GM18951 (cell line): ENCODE results near the gene ITGB2.

Experiments used
- POLR2A ChIP-seq: IDR thresholded peaks from 4 replicates; pipeline ENCODE4 v1.6.1; 2011; ENCODE audit warnings: mild to moderate bottlenecking; ENCODE audit not compliant: insufficient read length, insufficient read depth; ENCODE audit errors: extremely low read depth
- in situ Hi-C: fragments of 300-500 bp; cut with MboI; formaldehyde crosslinking; loops from one replicate; pipeline ENCODE4 v1.12.0; 2022; ENCODE audit warnings: low sequenced_read_pairs, mixed read lengths, inconsistent platforms; ENCODE audit not compliant: unreplicated experiment

ITGB2 gene

GRCh38 chr21:44951186-44951915 is 30.7 kb upstream of the ITGB2 start:
- in situ Hi-C loops, result no loop called here
- no peak for TF ChIP-seq POLR2A

GRCh38 chr21:44950351-44950750 is 29.7 kb upstream of the ITGB2 start:
- in situ Hi-C loops, result no loop called here
- TF ChIP-seq POLR2A, result no peak

DNA sequence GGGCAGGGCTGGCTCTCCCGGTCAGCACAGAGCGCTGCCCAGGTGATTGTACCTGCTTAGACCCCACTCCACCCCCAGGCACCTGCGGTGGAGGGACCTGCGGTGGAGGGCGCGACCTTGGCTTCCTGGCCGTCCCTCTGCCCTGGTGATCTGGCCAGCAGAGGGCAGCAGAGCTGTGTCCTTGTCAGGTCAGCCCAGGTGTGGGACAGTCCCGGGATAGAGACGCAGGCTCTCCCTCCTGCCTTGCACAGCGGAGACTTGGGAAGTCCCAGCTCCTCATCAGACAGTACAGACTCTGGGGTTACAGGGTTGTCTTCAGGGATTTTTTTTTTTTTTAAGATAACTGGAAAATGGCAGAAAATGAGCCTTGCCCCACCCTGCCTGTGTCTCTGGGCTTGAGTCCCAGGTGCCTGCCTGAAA is 29.1 kb upstream of the ITGB2 start:
- in situ Hi-C loops, result loop anchor here (10.0 kb wide), 1 partner anchor 175 kb away; no protein-coding TSS in a partner anchor
- no peak for TF ChIP-seq POLR2A

- TF ChIP-seq POLR2A, result no peak
- in situ Hi-C loops, result loop anchor here (10.0 kb wide), 1 partner anchor 176 kb away; no protein-coding TSS in a partner anchor
These were observed 28.6 kb upstream of the ITGB2 start for GRCh38 chr21:44949161-44949778.

DNA sequence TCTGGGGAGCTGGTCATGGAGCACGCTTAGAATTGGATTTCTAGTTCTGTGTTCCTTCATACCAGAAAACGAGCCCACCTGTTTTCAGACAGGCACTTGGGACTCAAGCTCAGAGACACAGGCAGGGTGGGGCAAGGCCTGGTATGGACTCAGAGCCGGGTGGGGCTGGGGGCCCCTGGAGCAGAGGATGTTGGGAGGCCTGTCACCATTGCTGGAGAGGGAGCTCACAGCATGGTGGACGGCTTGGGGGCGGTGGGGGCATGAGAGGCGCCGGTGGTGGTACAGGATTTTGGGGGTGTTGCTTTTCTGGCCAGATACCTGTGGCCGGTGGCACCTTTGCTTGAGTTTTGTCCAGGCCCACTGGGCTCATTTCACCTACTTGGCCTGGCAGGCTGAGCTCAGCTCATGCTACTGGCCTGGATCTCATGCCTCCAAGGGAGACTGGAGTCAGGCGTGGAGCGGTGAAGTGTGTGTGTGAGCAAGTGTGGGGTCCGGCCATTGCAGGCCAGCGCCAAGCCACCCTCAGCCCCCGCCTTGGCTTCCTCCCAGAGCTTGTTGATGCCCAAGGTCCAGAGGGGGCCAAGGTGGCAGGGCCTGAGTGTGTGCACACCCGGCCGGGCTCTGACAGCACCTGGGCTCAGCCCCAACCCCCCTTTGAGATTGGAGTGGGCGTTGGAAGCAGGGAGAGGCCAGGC is 27.9 kb upstream of the ITGB2 start:
- no peak for TF ChIP-seq POLR2A
- in situ Hi-C loops, result loop anchor here (10.0 kb wide), 1 partner anchor 176 kb away; no protein-coding TSS in a partner anchor

DNA sequence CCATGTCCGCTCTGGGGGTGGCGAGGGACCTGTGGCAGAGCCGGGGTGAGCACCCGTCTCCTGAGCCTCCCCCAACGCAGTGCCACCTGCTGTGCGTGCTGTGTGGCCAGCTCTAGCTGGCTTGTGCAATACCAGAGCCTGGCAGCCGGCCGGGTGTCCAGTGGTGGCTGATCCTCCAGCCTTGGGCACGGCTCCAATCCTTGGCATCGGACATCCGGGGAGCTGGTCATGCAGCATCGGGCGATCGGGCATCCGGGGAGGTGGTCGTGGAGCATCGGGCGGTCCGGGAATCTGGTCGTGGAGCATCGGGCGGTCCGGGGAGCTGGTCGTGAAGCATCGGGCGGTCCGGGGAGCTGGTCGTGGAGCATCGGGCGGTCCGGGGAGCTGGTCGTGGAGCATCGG is 27.2 kb upstream of the ITGB2 start:
- in situ Hi-C loops, result loop anchor here (10.0 kb wide), 1 partner anchor 177 kb away; no protein-coding TSS in a partner anchor
- no peak for TF ChIP-seq POLR2A

DNA sequence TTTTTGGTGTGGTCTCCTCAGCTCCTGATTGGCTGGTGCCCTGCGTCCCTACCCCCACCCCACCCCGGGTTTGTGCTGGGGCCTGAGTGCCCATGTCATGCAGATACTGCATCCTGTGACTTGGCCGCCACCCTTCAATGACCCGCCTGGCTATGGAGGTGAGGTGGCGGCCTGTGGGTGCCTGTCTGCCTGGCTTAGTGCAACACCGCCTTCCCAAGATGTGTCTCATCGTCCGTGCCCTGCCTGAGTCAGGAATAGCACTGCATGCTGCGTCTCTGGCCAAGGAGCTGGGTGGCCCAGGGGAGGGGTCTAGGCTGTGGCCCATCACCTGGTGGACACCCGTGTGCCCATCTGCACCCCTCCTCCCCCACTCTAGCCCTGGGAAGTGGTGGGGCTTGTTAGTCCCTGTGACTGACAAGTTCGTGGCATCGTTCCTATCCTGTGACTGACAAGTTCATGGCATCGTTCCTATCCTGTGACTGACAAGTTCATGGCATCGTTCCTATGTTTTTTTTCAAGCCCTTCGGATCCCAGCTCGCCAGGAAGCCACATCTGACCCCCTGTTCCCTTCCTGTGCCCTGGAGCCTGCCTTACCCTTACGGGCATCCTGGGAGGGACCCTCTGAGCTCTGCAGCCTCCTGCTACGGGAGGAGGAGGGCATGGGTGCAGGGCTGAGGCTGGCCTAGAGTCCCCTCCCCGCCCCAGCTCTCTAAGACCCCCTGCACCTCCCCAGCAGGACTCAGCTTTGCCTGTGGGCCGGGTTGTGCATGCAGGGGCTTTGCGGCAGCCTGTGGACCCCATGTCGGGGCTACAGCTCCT is 26.6 kb upstream of the ITGB2 start:
- no peak for TF ChIP-seq POLR2A
- in situ Hi-C loops, result loop anchor here (10.0 kb wide), 1 partner anchor 177 kb away; no protein-coding TSS in a partner anchor

DNA sequence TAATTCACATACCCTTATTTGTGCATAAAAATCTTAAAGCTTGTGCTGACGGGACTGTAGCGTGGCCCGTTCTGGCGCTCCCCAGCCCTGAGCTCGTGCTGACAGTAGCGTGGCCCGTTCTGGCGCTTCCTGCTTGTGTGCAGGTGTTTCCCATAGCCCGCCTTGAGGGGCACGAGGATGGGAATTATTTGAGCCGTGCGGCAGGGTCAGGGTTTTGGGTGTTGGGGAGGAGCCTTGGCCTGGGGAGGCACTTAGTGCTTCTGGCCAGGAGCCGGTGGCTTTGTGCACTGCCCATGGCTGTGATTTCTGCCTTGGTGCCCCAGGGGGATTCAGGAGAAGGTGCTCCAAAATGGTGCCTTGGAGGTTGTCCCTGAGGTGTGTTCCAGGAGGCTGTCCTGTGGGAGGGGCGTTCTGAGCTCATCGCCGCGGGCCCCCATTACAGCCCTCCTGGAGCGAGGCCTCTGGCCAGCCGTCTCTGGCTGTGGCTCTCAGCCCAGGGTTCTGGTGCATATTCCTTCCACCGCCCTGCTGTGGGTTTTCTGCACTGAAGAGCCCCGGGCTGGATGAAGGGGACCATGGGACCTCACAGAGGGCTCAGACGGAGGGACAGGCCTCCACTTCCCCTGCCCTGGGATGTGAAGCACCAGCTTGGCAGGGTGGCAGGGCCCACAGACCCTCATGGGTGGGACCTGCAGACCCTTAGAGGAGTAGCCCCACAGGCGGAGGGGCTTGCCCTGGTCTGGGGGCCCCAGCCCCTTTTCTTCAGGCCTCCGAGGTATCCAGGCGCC is 25.7 kb upstream of the ITGB2 start:
- in situ Hi-C loops, result loop anchor here (10.0 kb wide), 1 partner anchor 178 kb away; no protein-coding TSS in a partner anchor
- TF ChIP-seq POLR2A, result no peak

DNA sequence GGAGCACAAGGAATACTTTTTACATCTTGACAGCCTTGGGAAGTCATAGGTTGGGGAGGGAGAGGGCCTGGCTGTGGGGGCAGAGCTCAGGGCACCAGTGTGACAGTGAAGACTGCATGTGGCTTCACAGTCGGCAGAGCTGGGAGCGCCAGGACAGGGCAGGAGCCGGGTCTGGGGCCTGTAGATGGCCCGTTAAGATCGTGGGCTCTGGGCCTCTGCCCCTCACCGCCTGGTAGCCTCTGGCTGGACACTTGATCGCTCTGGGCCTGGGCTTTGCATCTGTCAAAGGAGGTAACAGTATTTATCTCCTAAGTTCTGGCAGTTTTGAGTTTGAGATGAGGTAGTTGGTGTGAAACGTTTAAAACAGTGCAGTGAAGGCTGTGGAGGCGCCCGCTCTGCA is 23.9 kb upstream of the ITGB2 start:
- in situ Hi-C loops, result loop anchor here (10.0 kb wide), 1 partner anchor 180 kb away; no protein-coding TSS in a partner anchor

GRCh38 chr21:44943686-44944550 is 23.2 kb upstream of the ITGB2 start:
- in situ Hi-C loops, result loop anchor here (10.0 kb wide), 1 partner anchor 181 kb away; no protein-coding TSS in a partner anchor
- TF ChIP-seq POLR2A, result no peak

More for the DNA sequence above, 23.9 kb upstream of the ITGB2 start:
- TF ChIP-seq POLR2A, result no peak
